GM21576 (cell line): ENCODE data around the gene TGM2.

Experiments used
- ATAC-seq: cut with Tn5 transposase; IDR thresholded peaks from one replicate; pipeline ENCODE4 v1.9.1; 2021; ENCODE audit warnings: mild to moderate bottlenecking, moderate library complexity; ENCODE audit not compliant: unreplicated experiment

The TGM2 gene

DNA sequence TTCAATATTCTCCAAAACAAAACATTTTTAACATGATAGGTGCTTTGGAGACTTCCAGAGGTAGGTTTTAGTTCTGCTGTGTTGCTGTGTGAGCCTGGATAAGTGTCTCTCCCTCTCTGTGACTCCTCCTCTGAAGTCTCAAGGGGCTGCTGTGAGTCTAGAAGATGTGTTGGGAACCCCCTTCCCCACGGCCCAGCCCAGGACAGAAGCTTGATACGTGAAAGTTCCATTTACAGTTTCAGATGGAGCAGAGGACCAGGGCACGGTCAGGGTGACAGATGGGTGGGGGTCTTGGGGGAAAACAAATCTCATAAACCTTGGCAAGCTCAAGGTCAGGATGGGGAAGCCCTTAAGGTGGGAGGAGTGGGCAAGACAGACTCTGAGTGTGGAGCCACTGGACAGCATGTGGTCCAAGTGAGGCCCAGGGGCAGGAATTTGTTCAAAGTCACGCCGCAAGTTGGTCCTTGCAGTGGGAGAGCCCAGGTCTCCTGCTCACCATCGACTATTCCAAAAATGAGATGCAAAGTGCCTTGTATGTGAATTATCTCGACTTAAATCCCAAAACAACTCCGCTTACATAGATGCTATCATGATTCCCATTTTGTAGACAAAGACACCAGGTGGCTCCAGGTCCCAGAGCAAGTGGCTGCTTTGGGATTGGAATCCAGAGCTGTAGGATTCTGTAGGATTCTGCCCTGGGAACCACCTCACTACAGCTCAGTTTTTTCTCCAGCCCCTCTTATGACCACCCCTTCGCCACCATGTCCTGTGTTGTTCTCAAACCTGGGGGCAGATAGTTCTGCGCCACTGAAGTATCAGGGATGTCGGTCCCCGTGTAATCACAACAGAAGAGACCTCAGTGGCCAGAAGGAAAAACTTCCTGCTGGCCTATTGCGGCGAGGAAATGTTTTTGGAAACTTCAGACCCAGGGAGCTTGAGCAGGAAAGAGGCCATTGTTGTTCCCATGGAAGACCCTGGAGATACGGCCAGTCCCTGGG, 1.9 kb downstream of the TGM2 start:
- no peak for ATAC-seq

DNA sequence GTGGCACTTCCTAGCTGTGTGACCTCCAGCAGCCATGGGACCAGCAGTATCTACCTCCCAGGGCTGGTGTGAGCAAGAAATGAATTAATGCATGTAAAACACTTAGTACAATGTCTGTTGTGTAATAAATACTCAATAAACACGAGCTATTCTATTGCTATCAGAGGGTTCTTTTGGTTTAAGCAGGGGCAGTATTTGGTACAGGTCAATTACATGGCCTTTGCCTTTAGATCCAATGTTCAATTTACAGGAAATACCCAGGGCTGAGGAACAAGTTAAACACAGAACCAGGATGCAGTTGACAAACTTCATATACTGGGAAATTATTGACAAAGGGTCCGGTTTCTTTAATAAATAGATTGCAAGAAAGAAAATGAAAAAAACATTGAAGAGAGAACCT, 2.9 kb downstream of the TGM2 start:
- ATAC-seq: no peak

DNA sequence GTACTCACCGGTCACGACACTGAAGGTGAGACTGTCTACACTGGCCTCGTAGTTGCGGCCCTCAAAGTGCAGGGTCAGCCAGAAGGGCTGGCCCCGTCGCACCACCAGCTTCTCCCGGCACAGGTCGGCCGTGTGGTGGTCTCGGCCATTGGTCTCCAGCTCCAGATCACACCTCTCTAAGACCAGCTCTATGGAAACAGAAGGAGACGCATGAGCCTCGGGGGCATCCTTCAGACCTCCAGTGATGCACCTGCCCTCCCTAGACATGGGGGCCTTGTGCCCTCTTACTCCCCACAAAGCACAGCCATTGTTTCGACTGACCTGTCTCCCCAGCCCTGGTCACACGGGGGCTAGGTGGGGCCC, 3.7 kb downstream of the TGM2 start:
- ATAC-seq: no peak

DNA sequence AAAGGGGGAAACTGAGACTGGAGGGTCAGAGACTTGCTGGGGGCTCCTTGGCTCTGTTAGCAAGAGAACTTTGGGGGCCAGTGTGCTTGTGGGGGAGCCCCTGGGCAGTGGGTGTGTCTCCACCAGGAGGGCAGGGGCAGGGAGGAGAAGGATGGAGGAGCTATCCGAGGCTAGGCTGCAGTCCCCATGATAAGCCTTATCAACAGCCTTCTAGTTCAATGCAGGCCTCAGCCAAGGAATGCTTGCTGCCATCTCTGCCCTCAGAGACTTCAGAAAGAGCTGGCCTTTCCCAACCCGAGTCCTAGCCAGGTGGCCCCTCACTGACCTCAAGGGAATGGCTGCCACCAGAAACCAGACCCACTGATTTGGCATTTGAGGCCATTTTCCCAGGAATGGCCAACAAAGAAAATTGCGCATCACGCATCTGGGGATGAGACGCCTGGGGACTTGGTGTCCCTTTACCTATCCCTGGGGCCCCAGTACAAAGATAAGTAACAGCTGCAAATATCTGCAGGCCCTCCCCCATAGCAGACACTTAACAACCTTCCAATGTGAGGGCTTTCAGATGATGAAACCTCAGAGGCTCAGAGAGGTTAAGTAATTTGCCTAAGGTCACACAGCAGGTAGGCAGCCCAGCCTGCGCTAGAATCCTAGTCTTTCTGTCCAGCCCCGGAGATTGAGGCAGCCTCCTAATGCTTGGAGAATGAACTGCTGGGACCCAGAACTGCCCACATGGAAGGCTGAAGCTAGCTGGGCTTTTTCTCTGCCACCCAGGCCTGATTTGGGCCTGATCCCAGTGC, 4.9 kb downstream of the TGM2 start:
- no peak for ATAC-seq

DNA sequence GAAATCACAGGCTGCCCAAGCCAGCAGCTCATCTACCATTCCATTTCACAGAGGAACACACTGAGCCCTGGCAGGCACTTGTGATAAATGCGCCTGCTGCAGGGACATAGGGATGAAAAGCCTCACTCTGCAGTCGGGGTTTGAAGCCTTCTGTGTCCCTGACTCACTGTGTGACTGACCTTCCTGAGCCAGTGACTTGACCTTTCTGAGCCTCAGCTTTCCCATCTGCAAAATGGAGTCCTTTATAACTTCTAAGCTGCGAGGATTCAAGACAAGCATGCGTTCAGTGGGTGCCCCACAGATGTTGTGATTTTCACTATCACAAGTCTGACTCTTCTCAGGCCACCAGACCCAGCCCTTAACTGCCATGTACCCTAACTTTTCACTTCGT, 5.5 kb downstream of the TGM2 start:
- no peak for ATAC-seq

DNA sequence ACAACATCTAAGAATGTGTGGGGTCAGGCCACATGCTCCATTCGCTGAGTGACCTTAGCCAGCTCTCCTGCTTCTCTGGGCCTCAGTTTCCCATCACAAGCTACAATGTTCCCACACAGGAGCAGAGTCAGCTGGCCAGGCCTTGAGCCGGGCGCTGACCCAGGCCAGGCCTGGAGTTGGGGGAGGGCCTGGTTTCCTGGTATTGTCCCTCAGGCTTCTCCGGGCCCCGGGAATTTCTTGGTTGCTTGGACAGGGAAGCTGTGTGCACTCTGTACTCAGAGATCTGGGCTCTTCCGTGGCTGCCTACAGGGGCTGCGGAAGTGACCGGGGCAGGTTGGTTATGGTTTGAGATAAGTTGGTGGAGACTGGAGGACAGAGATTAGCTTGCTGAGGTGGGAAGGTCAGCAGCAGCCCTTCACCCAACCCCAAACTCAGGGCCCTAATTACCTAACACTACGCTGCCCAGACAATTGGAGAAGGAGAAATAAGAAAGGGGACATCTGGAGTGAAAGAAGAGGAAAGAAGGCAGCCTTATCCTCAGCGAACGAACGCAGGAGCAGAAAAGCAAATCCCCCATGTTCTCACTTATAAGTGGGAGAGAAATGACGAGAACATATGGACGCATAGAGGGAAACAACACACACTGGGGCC, 6.2 kb downstream of the TGM2 start:
- ATAC-seq: no peak

DNA sequence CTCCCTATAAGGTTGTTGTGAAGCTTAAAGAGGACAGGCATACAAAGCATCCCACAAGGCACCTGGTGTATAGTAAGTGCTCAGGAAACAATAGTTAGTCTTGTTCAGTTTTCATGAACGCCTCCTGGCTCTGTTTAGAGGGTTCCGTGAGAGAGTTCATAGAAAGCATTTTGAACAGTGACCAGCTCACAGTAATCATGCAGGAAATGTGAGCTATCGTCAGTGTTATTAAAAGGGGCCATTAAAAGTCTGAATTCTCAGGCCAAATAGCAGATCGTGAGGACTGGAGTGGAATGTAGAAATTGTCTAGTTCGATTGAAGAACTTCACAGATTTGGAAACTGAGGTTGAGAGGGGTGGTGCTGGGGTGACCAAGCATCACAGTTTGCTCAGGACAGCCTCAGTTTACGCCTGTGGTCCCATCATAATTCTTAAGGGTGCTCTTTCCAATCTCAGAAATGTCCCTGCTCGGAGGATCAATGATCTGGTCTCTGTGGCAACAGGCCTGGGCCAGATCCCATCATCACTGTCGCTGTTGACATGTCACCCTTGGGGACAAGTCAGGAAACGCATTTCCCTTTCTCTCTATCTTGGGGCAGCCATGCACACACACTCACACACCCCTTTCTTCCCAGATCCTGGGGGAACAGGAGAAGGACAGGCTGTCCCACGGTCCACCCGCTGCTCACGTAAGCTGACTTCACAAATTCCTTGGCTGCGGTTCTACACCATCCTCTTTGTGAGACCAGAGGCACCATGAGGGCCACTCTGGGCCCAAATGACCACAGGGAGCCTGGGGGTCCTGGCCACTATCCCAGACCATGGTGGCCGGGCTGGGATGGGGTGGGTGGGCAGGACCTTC, 7.2 kb downstream of the TGM2 start:
- ATAC-seq: no peak

DNA sequence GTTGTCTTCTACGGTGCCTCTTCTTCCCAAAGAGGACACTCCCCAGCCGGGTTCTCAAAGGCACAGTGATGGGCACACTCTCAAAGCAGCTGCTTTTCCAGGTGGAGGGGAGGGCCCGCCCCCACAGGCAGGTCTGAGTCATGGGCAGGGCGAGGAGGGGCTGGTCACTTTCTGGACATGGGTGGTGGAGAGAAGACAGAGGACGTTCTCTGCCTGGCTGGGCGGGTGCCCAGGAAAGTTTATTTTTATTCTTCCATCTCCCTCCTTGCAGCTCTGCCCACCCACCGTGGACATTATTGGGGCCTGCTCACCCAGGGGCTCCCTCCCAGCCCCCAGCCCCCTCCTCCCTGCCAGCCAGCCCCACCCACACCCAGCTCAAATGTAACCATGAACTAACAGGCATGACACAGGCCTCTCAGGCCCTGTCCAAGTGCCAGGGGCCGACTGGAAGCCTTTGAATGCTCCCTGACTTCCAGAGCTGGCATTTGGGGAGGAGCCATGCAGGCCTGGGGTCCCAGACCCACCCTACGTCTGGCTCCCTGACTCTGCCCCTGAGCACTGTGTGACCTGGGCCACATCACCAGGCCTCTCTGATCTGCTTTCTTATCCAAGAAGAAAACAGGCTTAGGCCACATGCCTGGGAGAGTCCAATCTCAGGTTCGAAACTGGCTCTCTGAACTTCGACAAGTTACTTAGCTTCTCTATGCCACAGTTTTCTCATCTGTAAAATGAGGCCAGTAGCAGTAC, 8.0 kb downstream of the TGM2 start:
- ATAC-seq: no peak

DNA sequence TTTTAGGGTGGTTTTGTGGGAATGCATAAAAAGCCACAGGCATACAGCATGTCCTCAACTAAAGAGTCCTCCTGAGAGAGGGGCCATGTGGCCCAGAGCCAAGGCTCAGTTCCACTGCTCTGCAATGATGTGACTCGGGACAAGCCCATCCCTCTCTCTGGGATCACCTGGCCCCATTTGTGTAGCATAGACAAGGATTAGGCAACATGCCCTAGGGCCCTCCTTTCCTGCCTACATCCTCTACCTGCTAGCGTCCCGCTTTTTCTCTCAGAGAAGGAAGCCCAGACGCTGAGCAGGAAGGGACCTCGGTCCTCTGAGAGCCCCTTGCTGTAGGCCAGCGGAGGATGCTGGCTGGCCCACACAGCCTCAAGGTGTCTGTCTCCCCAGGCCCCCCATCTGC, 8.8 kb downstream of the TGM2 start:
- ATAC-seq: no peak

DNA sequence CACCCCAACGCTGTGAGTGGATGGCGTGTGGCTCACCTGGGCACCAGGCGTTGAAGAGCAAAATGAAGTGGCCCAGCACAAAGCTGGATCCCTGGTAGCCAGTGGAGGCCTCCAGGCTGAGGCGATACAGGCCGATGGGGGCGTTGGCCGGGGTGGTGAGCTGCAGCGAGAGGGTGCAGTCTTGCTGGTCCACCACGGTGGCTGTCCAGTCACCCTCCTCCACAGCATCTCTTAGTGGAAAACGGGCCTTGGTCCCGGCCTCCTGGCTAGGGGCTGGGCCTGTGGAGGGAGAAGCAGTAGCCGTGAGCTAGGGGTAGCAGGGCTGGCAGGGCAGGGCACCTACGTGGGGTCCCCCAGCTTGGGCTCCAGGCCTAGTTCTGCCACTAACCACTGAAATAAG, 9.3 kb downstream of the TGM2 start:
- ATAC-seq: no peak

DNA sequence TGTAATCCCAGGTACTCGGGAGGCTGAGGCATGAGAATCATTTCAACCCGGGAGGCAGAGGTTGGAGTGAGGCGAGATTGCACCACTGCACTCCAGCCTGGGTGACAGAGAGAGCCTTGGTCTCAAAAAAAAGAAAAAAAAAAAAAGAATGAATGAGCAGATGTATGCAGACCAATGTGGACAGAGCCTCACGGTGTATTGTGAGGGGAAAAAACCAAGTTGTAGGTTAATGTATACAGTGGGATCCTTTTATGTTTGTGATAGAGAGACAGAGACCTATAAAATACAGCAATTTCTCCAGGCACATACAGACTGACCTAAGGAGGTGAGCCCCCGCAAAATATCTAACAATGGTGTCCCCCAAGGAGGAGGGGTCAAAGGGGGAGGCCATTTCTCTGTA, 11.7 kb downstream of the TGM2 start:
- ATAC-seq: no peak

DNA sequence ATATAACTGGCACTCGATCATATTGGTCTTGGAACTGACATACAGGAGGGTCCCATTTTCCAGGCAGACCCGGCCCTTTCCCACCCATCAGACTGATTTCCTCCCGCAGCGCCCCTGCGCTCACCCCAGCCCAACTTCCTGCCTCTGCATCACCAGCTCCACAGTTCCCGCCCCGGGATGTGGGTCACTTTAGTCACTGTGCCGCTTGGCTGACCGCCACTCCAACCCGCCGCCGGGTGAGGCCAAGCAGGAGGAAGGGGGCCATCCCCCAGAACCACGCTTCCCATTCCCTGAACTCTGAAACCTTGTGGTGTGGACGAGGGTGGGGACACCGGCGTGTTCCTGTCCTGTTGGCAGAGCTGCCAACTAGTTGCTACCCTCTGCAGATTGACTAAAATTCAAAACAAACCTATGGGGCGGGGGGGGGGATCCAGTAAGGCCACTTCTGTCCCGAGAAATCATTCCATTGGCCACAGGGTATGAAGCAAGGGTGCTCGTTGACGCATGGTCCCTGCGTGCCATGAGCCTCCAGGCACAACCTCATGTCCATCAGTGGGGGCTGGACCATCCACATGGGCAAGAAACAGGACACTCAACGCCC, 12.3 kb downstream of the TGM2 start:
- no peak for ATAC-seq

DNA sequence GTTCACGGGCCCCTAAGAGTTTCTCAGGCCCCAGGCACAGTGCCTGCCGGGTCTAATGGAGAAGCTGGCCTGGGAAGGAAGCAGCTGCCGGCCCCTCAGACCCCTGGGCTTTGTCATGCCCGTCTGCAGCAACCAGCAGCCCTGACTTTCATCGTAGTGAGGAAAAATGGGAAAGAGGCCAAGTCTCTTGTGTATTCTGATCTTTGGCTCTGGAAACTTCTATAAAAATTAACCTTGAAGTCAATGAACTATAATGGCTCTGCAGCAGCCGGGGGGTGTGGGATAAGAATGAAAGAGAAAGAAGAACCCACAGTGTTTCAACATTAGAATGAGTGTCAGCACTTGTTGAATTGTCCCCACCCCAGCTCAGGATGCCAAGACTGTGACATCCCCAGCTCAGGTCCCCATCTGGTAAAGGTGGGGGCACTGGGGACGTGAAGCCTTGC, 12.9 kb downstream of the TGM2 start:
- no peak for ATAC-seq

DNA sequence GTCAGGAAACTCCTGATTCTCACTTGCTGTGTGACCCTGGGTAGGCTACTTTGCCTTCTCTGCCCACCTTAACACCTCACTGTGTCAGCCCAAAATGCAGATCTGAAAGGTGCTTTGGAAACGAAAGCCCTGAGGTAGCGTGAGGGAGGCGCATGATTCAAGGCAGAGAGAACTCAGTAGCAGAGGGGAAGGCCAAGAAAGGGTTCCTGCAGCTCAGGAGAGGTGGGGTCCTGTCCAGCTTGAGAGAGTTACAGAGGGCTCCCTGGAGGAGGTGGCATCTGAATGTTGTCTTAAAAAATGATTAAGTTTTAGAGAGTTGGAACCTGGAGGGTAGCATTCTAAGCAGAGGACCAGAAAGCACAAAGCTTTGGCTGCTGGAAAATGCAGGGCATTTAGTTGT, 13.6 kb downstream of the TGM2 start:
- ATAC-seq: no peak

DNA sequence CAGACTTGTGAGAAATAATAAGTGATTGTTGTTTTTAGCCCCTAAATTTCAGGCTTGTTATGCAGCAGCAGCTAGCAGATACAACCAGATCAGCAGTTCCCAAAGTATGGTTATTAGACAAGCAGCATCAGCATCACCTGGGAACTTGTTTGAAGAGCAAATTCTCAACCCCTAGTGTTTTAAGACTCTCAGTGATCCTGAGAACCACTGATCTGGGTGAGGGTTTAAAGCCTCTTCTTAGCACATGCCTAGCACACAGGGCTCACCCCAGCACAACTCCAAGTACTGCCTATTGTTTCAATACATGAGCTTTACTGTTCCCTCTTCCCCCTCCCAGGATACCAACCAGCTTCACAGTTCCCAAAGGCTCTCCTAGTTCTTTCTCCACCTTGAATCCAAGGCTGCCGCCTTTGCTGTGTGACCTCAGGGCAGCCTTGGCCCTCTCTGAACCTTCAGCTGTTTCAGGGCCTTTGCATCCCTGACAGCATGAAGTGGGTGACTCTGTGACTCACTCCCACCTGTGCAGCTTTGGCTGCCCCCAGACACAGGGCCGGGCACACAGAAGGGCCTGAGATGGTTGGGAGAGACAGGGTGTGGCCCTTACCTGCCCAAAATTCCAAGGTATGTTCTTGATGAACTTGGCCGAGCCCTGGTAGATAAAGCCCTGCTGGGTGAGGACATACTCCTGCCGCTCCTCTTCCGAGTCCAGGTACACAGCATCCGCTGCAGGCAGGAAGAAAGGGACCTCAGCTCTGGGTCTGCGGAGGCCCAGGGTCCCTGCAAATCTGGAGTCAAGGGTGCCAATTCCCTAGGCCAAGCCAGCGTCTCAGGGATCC, 14.5 kb downstream of the TGM2 start:
- ATAC-seq: no peak

DNA sequence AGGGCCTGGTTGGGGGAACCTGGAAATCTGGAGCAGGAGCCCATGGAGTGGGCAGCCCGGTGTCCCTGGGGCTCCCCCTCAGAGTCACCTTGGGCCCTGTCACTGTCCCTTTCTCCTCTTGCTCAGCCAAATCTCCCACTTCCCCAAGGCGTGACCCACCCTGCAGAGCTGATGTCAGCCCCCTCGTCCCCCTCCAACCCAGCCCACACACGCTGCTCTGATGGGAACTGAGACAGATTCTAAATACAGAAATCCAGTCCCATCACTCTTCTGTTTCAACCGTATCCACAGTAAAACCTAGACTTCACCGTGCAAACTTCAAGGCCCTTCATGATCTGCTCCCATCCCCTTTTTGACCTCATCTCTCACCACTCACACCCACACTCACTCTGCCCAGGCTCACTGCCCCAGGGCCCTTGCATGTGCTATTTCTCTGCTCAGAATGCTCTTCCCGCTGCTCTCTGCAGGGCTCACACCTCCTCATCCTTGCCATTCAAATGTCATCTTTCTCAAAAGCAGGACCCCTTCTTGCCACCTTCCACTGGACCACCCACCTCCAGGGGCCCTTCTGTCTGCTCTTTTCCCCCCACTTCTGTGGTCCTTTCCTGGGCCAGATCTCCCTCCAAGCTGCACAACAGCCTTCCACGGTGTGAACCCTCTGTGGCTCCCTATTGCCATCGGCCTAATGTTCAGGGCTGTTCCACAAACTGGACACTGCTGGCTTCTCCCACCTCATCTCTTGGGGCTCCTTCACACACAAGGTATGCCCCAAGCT, 16.6 kb downstream of the TGM2 start:
- no peak for ATAC-seq

DNA sequence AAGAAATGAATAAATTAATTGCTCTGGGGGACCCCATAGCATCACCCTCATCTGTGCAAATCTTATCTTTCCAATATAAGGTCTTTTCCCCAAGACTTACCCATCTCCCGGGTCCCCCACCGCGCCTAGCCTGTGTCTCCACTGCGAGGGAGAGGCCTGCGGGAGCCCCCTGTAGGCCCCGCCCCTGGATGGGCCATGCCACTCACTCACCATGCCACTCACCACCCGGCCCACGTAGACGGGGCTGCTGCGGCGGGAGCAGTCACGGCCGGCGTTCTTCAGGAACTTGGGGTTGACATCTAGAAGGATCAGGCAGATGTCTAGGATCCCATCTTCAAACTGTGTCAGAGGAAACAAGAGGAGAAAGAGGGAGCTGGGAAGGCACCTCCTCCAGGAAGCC, 17.3 kb downstream of the TGM2 start:
- ATAC-seq: no peak

DNA sequence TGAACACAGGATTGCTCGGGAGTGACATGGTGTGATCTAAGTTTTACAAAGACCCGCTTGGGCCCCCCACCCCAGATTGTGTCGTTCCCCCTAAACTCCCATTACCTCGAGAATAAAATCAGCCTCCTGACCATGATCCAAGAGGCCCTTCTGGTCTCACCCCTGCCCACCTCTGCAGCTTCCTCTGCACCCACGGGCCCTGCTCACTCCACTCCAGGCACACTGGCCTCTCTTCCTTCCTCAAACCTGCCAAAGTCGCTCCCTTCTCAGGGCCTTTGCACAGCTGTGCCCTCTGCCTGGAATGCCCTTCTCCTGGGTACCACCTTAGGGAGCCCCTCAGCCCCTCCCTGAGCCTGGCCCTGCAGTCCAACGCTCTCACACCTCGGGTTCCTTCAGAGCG, 17.9 kb downstream of the TGM2 start:
- no peak for ATAC-seq
